Neural cell (in vitro differentiated cells): ENCODE data around the gene TEX2.

Experiments
- EP300 ChIP-seq: fragments of 450-650 bp; conservative IDR thresholded peaks from 2 replicates; pipeline ENCODE4 v1.6.1; 2014; ENCODE audit warnings: antibody characterized with exemption, mild to moderate bottlenecking, moderate library complexity; ENCODE audit not compliant: poor library complexity, severe bottlenecking
- TF ChIP-seq, protein P1 (sequence below): fragments of 450-650 bp; IDR thresholded peaks from 2 replicates; pipeline ENCODE4 v1.5.1; 2014; ENCODE audit warnings: antibody characterized with exemption, mild to moderate bottlenecking, moderate library complexity; ENCODE audit not compliant: poor library complexity, severe bottlenecking

DNA sequence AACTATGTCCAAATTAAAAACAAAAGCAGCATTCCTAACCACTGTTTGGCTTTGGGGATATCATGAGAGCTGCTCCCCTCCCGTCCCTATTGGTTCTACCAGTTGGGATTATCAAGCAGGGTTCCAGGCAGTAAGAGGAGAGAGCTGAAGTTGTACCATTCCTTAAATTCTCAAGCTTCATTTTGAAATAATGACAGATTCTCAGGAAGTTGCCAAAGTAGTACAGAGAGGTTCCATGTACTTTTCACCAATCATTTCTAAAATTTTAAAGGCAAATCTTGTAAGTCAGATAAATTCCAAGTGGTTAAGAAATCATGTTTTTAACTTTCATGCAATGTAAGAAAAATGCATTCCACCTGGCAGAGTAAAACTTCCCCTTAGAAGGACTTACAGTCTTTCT, 36.9 kb downstream of the TEX2 start:
- TF ChIP-seq EP300 = no peak
- TF ChIP-seq, protein P1, sequence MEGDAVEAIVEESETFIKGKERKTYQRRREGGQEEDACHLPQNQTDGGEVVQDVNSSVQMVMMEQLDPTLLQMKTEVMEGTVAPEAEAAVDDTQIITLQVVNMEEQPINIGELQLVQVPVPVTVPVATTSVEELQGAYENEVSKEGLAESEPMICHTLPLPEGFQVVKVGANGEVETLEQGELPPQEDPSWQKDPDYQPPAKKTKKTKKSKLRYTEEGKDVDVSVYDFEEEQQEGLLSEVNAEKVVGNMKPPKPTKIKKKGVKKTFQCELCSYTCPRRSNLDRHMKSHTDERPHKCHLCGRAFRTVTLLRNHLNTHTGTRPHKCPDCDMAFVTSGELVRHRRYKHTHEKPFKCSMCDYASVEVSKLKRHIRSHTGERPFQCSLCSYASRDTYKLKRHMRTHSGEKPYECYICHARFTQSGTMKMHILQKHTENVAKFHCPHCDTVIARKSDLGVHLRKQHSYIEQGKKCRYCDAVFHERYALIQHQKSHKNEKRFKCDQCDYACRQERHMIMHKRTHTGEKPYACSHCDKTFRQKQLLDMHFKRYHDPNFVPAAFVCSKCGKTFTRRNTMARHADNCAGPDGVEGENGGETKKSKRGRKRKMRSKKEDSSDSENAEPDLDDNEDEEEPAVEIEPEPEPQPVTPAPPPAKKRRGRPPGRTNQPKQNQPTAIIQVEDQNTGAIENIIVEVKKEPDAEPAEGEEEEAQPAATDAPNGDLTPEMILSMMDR = no peak
